ENCODE measurements around the gene EYS.

DNA sequence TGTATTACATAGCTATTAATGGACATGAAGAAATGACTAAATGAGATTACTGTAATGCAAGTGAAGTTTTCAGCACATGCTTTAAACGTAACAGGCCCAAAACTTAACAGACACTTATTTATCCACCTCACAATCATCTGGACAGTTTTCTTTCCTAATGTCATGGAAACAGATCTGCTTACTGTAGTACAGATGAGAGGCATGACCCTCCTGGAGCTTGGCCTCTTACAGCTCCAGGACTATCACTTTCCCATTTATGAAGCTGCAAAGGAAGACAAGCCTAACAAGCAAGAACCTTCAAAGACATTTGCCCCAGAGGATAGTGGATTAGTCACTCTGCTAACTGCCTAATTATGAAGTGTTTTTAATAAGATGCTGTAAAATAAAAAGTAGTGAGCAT lies 1652.2 kb downstream of the EYS start:
- TF ChIP-seq, protein P1, sequence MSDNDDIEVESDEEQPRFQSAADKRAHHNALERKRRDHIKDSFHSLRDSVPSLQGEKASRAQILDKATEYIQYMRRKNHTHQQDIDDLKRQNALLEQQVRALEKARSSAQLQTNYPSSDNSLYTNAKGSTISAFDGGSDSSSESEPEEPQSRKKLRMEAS (IDR thresholded peaks at IDR 0.05; ENCODE audit: low read depth, low read length), result no peak
- no peak for TF ChIP-seq CTCF (IDR thresholded peaks at IDR 0.05; ENCODE audit: low read depth, low read length)
